HK-2 (cell line): ENCODE measurements around the gene ICAM2.

Experiments used
- DNase-seq: peaks from one replicate; pipeline ENCODE4 v3.0.0-alpha.2; 2018; ENCODE audit not compliant: unreplicated experiment

Gene ICAM2

GRCh38 chr17:63974594-63975192 lies 45.7 kb downstream of the ICAM2 start:
- DNase-seq = peak; percentile 59

DNA sequence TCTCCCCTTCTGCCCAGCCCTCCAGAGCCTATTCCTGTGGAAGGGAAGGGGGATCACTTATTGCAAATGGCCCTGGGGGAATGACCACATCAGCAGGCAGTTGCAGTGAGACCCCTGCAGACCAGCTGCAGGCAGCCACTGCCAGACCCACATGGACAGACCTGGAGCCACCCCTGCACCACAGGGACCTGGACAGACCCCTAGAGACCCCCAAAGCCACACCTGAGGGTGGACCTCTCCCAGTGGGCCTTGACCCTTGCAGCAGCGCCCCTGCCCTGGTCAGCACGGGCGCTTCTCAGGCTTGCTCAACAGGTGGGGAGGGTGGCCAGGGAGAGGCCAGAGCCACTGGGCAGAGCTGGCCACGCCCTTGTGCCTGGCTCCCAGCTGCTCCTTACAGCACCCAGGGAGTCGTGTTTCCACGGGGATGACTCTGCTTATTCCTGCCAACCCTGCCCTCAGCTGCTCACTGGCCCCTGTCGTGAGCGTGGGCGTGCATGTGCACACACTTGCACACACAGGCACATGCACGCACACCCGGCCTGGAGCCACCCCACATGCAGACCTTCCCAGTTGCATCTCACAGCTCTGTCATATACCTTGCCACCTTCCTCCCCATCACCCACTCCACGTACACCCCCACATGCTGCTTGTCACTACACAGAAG lies 46.4 kb downstream of the ICAM2 start:
- DNase-seq = peak; percentile 35

DNA sequence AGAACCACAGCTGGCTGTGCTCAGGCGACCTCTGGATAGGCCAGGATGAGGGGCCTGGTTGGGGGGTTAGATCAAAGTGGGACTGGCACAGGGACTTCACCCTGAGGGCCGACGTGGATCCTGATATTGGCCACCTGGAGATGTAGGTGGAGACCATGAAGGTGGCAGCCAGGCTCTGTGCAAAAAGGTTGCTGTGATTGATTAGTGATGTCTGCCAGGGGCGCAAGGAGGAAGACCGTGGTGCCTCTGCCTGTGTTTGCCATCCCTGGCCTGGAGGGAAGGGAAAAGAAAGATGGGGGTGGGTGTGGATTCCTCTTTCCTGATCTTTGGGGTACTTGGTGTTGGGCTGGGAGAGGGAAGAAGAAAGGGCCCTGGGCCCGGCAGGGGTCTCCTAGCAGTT lies 47.2 kb downstream of the ICAM2 start:
- DNase-seq = no peak

GRCh38 chr17:63972796-63973195 lies 47.6 kb downstream of the ICAM2 start, which contains the start of gene SCN4A:
Gene SCN4A, minus strand, starts transcription at chr17:63972918. Its CDS starts 77 bp downstream, at chr17:63972841.
- DNase-seq = no peak

DNA sequence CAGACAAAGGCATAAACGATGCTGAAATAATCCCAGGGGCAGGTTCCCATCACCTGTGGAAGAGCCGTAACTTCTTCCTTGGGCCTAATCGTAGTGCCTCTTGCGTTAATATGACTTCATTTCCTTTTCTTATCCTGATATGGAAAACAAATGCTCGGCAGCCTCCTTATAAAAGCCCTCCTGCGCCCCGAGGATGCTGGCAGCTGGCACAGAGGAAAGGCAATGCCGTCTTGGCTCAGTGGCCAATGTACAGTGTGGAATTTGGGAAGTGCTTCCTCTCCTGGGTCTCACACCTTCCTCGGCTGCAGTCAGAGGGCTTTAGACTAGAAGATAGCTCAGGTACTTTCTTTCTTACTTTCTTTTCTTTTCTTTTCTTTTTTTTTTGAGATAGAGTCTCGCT lies 51.2 kb downstream of the ICAM2 start:
- DNase-seq = no peak

DNA sequence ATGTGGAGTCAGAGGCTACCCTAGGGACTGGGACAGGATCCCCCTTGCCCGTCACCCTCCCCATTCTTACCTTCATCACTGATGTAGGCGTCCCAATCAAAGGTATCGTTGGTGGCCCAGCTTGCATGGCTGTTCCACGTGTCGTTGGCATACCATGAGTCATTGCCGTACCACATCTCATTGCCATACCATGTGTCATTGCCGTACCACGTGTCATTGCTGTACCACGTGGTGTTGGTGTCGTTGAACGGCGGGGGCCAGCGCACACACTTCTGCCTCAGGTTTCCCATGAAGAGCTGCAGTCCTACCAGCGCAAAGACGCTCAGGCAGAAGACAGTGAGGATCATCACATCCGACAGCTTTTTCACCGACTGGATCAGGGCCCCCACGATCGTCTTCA lies 52.5 kb downstream of the ICAM2 start:
- DNase-seq = no peak

GRCh38 chr17:63966646-63967264 lies 53.7 kb downstream of the ICAM2 start:
- no peak for DNase-seq

DNA sequence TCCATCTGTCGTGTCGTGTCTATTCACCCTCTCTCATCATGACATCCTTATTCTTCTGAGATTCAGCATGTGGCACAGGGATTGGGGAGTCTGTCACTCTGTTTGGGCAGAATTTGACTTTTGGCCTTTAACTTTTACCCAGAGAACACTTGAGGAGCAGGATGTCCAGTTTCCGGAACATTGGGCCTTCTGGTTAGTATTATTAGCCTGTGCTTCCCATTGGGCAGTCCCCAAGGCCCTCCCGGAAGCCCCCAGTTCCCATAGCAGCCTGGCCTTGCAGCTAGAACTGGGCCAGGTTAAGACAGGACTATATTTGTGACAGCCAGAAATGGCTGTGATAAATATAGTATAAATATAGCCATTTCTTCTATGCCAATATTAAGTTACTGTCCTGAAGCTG lies 57.3 kb downstream of the ICAM2 start:
- no peak for DNase-seq

GRCh38 chr17:63962298-63962744 lies 58.1 kb downstream of the ICAM2 start:
- DNase-seq = no peak

DNA sequence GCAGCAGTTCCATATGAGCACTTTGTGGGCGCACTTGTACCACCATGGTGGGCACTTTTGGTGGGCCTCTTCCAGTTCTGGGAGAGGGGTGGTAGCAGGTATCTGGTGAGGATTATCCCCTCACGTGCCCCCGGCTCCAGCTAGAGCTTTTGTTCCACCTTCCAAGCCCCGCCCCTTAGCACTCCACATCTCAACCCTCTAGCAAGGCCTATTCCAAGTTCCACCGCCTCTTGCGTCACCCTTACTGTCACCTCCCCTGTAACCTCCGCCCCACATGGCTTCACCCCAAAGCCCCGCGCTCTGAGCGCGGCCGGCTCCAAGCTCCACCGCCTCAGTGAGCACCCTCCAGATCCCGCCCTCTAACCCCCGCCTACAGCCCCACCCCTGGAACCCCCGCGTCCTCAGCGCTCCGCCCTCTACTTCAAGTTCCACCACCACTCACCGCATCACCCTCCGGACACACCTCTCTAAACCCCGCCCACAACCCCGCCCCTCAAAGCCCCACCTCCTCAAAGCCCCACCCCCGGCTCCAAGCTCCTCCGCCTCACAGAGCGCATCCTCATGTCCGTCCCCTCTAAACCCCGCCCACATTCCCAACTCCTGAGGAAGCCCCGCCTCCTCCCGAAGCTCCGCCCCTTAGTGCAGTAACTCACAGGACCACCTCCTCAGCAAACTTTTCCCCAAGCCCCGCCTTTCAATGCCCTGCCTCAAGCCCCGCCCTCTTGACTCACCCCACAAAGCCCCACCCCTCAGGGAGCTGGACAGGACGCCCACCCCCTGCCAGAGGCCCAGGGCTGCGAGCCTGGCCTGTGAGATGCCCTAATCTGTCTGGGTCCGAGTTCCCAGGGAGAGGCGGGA lies 58.8 kb downstream of the ICAM2 start:
- DNase-seq = peak; percentile 53

GRCh38 chr17:63960430-63960829 lies 60.0 kb downstream of the ICAM2 start:
- no peak for DNase-seq

GRCh38 chr17:63960006-63960405 lies 60.4 kb downstream of the ICAM2 start:
- DNase-seq = no peak

DNA sequence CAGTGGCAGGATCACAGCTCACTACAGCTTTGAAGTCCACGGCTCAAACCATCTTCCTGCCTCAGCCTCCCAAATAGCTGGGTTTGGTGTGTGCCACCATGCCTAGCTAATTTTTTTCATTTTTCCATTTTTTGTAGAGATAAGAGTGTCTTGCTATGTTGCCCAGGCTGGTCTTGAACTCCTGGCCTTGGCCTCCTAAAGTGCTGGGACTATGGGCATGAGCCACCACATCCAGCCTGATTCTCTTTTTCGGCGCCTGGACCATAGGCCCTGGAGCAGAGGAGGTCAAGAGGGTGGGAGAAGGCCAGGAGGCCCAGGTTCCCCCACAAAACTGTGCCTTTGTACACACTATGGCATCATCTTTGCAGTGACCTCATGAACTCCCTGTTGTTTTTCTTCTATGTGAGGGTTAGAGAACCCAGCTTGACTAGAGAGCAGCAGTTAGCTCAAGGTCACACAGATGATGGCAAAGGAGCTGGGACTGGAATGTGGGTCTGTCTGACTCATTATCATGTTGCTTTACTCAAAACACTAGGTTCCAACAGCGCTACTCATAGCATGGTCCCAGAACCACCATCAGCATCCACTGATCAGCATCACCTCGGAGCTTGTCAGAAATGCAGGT lies 64.0 kb downstream of the ICAM2 start:
- DNase-seq = no peak

- DNase-seq = no peak
Observed at GRCh38 chr17:63955791-63956190, 64.6 kb downstream of the ICAM2 start.

GRCh38 chr17:63955232-63955631 lies 65.2 kb downstream of the ICAM2 start:
- DNase-seq = no peak

- no peak for DNase-seq
Observed at GRCh38 chr17:63954402-63955063, 65.9 kb downstream of the ICAM2 start.
